Calu3 (cell line): ENCODE data around the gene ITK. TPM values are rescaled to one million over a fixed set of nuclear protein-coding genes. Genes with fewer than 3 reads are reported as not detected.

Experiments used
- BruUV-seq: library from RNA; stranded (reverse); fragments of 400-500 nt; replicated peaks from 2 replicates; lab custom pipeline; 2021; lab: Mats Ljungman, UMichigan
- CTCF ChIA-PET: fragments of 300-600 bp; sonication (Branson Sonifier 250); formaldehyde crosslinking; loops from one replicate; lab custom pipeline; 2022; ENCODE audit warnings: antibody characterized with exemption; lab: Charles Lee
- DNase-seq: peaks from one replicate; pipeline ENCODE4 v3.0.0; 2022
- H3K27ac Mint-ChIP-seq: one replicate; pipeline ENCODE4 v1.8.0; 2022; ENCODE audit warnings: mixed read lengths; ENCODE audit not compliant: unreplicated experiment
- H3K27me3 Mint-ChIP-seq: one replicate; pipeline ENCODE4 v1.8.0; 2022; ENCODE audit warnings: mixed read lengths; ENCODE audit not compliant: unreplicated experiment
- H3K36me3 Mint-ChIP-seq: one replicate; pipeline ENCODE4 v1.8.0; 2022; ENCODE audit warnings: mild to moderate bottlenecking, moderate library complexity, mixed read lengths; ENCODE audit not compliant: insufficient read depth, unreplicated experiment
- H3K4me1 Mint-ChIP-seq: one replicate; pipeline ENCODE4 v1.8.0; 2022; ENCODE audit warnings: mild to moderate bottlenecking, low read depth, mixed read lengths; ENCODE audit not compliant: unreplicated experiment
- H3K4me3 Mint-ChIP-seq: one replicate; pipeline ENCODE4 v1.8.0; 2022; ENCODE audit warnings: mild to moderate bottlenecking, low read depth, moderate library complexity, mixed read lengths; ENCODE audit not compliant: unreplicated experiment
- H3K9me3 Mint-ChIP-seq: one replicate; pipeline ENCODE4 v1.8.0; 2022; ENCODE audit warnings: low read depth, mixed read lengths; ENCODE audit not compliant: unreplicated experiment
- intact Hi-C: fragments of 100-400 bp; cut with micrococcal nuclease; formaldehyde crosslinking; loops from one replicate; pipeline ENCODE4 v1.10.0; 2022; ENCODE audit not compliant: unreplicated experiment
- total RNA-seq: library from RNA; stranded (reverse); gene quantifications from 2 replicates; pipeline ENCODE4 v1.2.3, GENCODE V29; 2022
- TF ChIP-seq, protein P1 (sequence below): fragments of 200-600 bp; IDR thresholded peaks from one replicate; pipeline ENCODE4 v1.8.0; 2022; ENCODE audit warnings: antibody characterized with exemption; ENCODE audit not compliant: unreplicated experiment

The ITK gene
- total RNA-seq, 1 experiment from 2014 or later, result not detected

DNA sequence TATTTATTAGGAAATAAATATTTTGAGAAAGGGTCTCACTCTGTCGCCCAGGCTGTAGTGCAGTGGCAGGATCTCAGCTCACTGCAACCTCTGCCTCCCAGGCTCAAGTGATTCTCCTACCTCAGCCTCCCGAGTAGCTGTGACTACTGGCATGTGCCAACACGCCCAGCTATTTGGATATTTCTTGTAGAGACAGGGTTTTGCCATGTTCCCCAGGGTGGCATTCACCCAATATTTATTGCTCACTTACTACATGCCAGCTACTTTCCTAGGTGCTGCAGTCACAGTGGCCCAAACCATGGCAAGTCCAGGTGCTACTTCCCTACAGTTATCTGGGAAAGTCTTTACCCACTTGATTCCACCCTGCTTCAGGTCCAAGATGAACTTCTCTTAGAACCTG lies 29.6 kb upstream of the ITK start:
- no peaks in the 10 kb centered on the region for H3K9me3 Mint-ChIP-seq
- no peaks in the 10 kb centered on the region for H3K27me3 Mint-ChIP-seq
- TF ChIP-seq, protein P1, sequence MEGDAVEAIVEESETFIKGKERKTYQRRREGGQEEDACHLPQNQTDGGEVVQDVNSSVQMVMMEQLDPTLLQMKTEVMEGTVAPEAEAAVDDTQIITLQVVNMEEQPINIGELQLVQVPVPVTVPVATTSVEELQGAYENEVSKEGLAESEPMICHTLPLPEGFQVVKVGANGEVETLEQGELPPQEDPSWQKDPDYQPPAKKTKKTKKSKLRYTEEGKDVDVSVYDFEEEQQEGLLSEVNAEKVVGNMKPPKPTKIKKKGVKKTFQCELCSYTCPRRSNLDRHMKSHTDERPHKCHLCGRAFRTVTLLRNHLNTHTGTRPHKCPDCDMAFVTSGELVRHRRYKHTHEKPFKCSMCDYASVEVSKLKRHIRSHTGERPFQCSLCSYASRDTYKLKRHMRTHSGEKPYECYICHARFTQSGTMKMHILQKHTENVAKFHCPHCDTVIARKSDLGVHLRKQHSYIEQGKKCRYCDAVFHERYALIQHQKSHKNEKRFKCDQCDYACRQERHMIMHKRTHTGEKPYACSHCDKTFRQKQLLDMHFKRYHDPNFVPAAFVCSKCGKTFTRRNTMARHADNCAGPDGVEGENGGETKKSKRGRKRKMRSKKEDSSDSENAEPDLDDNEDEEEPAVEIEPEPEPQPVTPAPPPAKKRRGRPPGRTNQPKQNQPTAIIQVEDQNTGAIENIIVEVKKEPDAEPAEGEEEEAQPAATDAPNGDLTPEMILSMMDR, result no peak
- no peak for DNase-seq
- no peak overlapping the region for H3K4me3 Mint-ChIP-seq
- CTCF ChIA-PET, result no interaction called here
- H3K27ac Mint-ChIP-seq, result no peak overlapping the region
- H3K4me1 Mint-ChIP-seq, result peaks cover 6% of the 10 kb centered on the region
- no peaks in the 10 kb centered on the region for H3K36me3 Mint-ChIP-seq
- intact Hi-C loops, result no loop called here
- BruUV-seq, result no TSS peak

DNA sequence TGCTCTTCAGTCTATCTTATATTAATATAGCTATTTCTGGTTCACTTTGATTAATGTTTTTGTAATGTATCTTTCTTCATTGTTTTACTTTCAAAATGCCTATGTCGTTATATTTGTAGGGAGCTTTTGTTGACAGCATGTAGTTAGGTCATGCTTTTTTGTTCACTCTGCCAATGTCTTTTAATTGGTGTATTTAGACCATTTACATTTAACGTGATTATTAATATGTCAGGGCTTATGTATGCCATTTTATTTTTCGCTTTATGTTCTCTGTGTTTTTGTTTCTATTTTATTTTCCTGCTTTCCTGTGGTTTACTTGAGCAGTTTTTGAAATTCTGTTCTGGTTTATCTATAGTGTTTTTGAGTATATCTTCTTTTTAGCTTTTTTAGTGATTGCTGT lies 25.3 kb upstream of the ITK start:
- TF ChIP-seq, protein P1, result no peak
- no peak overlapping the region for H3K27ac Mint-ChIP-seq
- BruUV-seq, result no TSS peak
- H3K4me3 Mint-ChIP-seq, result no peak overlapping the region
- intact Hi-C loops, result no loop called here
- H3K4me1 Mint-ChIP-seq, result no peaks in the 10 kb centered on the region
- peaks cover 18% of the 10 kb centered on the region for H3K27me3 Mint-ChIP-seq
- no peaks in the 10 kb centered on the region for H3K9me3 Mint-ChIP-seq
- no peaks in the 10 kb centered on the region for H3K36me3 Mint-ChIP-seq
- DNase-seq, result no peak
- CTCF ChIA-PET, result no interaction called here

DNA sequence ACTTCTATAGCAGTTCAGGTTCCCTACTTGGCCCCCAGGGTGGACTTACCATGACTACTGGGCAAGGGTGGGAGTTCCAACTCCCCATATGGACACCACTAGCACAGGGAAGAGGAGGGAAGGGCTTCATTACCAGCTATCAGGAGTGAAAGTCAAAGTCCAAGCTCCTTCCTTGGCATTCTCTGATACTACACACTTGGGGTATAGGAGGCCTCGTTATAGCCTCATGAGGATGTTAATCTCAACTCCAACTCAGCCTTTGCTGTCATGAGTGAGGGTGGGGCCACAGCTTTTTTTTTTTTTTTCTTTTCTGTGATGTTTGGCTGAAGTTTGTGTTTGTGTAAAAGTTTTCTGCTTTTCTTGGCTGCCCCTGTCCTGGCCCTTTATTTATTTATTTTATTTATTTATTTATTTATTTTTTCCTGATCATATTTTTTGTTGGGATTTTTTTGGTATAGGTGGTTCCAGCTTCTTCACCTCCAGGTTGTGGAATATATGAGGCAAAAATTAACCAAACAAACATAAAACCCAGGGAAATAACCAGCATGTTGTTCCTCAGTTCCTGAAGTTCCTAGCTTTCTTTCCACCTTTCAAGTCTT lies 23.2 kb upstream of the ITK start:
- no peak for DNase-seq
- BruUV-seq, result no TSS peak
- CTCF ChIA-PET, result interaction anchor here (0.7 to 0.9 kb wide), 2 partner anchors 246 to 1166 kb away, joined by 3 to 4 read pairs; no protein-coding TSS in a partner anchor

DNA sequence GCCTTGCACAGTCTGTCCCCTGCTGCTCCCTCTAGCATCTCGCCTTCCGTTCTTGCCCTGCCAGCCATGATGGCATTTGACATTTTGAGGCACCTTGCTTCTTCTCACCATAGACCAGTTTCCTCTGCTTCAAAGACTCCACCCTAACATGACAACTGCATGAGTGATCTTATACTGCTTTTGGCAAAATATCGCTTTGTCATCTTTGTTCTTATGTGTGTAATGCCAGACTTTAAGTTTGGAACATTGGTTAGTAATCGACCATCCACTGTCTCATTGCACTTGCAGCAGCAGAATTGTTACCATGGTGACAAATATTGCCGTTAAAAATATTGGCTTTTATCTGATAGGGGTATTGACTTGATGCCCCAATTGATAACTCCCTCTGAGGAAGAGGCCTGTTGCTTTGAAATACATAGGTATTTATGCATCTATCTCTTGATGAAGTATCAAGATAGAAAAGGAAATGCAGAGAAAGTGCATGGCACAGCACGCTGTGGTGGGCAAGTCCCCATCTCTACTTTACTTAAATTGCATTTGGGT lies 21.4 kb upstream of the ITK start:
- CTCF ChIA-PET, result no interaction called here
- intact Hi-C loops, result no loop called here
- Mint-ChIP-seq H3K27me3 (peaks cover 38% of the 10 kb centered on the region), H3K36me3 (no peaks in the 10 kb centered on the region), H3K4me1 (no peaks in the 10 kb centered on the region), H3K9me3 (no peaks in the 10 kb centered on the region), H3K4me3 (no peak overlapping the region), H3K27ac (no peak overlapping the region)
- no peak for DNase-seq
- TF ChIP-seq, protein P1, result no peak
- no TSS peak for BruUV-seq

More for the DNA sequence above, 23.2 kb upstream of the ITK start:
- TF ChIP-seq, protein P1, result no peak
- H3K4me3 Mint-ChIP-seq, result no peak overlapping the region
- H3K27me3 Mint-ChIP-seq, result peaks cover 28% of the 10 kb centered on the region
- H3K27ac Mint-ChIP-seq, result no peak overlapping the region
- intact Hi-C loops, result no loop called here
- no peaks in the 10 kb centered on the region for H3K36me3 Mint-ChIP-seq
- no peaks in the 10 kb centered on the region for H3K4me1 Mint-ChIP-seq
- no peaks in the 10 kb centered on the region for H3K9me3 Mint-ChIP-seq
